GM19035 (cell line): Measurements from ENCODE around the gene DIABLO.

Experiments
- ATAC-seq: cut with Tn5 transposase; IDR thresholded peaks from one replicate; pipeline ENCODE4 v1.9.1; 2021; ENCODE audit not compliant: unreplicated experiment

Gene DIABLO

DNA sequence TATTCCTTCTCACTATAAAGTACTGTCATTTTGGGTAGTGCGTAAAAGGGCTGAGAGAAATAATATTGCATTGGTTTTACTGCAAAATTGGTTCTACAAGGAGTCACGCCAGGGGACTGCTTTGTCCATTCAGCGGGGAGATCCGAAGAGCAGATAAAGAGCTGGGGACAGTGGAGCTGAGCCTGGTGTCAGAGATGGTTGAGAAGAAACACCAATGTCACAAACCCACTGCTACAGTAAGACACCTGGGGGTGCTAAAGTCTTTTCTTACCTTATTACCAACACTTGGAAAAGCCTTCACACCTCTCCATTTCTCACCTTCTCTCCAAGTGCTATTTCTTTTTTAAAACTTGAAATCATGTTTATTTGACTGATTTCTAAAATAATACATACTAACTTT, 66.0 kb downstream of the DIABLO start:
- no peak for ATAC-seq

DNA sequence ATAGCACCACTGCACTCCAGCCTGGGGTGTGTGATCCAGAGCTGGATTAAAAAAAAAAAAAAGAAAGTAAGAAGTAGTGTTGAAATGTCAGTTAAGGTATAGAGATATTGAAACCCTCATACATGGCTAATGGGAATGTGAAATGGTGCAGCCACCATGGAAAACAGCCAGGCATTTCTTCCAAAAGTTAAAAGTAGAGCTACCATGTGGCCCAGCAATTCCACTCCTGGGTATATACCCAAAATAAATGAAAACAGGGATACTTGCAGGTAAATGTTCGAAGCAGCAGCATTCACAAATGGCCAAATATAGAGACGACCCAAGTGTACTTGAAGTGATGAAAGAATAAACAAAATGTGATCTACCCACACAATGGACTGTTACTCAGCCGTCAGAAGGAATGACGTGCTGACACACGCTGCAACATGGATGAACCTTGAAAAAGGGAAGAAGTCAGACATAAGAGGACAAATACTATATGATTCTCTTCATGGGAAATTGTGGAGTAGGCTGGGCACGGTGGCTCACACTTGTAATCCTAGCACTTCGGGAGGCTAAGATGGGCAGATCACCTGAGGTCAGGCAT, 67.1 kb downstream of the DIABLO start:
- no peak for ATAC-seq
